ENCODE data around the gene SRSF8.
"Not testable (repeated sequence)": the region's sequence is repeated elsewhere in the genome, so short reads cannot be mapped to it uniquely, and the experiment has no call there.

Gene SRSF8

DNA sequence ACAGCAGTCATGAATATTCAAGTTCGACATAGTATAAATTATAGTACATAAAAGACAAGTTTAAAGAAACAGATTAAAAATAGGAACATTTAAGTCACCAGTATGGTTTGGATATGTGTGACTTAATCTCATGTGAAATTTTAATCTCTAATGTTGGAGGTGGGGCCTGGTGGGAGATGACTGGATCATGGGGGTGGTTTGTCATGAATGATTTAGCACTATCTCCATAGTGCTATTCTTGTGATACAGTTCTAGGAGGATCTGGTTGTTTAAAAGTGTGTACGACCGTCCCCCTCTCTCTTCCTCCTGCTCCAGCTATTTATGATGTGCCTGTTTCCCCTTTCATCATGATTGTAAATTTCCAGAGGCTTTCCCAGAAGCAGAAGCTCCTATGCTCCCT lies 38.4 kb upstream of the SRSF8 start:
- no peak overlapping the region for H3K4me3 ChIP-seq (ENCODE audit: low read length)
- H3K9me2 ChIP-seq (replicated peaks; ENCODE audit: control insufficient read depth, low read length) = no peaks in the 10 kb centered on the region
- no peaks in the 10 kb centered on the region for H4K20me1 ChIP-seq (ENCODE audit: control insufficient read depth, insufficient read depth, low read depth, low read length)
- H3K27ac ChIP-seq (ENCODE audit: low read depth, low read length) = no peak overlapping the region
- H3K36me3 ChIP-seq (ENCODE audit: control insufficient read depth, low read length) = no peaks in the 10 kb centered on the region
- no peaks in the 10 kb centered on the region for H3K9me3 ChIP-seq (ENCODE audit: control insufficient read depth, insufficient read depth, low read length)
- H3F3A ChIP-seq (ENCODE audit: control insufficient read depth, insufficient read depth) = no peaks in the 10 kb centered on the region
- 0 out of 2 replicates have a peak, but pooled peaks cover 3% of the 10 kb centered on the region for H3K27me3 ChIP-seq (ENCODE audit: control insufficient read depth, low read length)
- H3K79me2 ChIP-seq (ENCODE audit: control insufficient read depth, low read length) = no peaks in the 10 kb centered on the region
- no peak overlapping the region for H3K4me2 ChIP-seq (ENCODE audit: low read length)
- TF ChIP-seq CTCF (IDR thresholded peaks at IDR 0.05; ENCODE audit: low read depth, low read length, poor library complexity, severe bottlenecking) (no peak), EZH2phosphoT487 (IDR thresholded peaks at IDR 0.05; ENCODE audit: borderline replicate concordance, low read length) (no peak)
- no peaks in the 10 kb centered on the region for H3K4me1 ChIP-seq (ENCODE audit: control insufficient read depth, low read length)

DNA sequence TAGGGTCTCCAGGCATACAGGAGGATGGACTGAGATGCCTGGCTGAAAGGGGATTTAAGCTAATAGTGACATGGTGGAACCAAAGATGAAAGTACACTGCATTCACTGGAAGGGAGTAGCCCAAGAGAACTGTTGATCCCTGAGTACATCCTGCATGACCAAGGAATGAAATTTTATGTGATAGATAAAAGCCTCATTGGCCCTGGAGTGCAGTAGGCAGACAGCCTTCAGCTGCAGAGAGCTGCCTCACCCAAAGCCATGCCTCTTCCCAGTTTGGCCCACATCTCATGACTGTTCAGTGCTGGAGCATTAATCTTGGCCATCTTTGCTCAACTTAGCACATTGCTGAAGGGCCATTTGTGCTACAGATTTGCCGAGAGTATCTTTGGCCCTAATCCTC lies 33.7 kb upstream of the SRSF8 start:
- no peak overlapping the region for H3K4me2 ChIP-seq (ENCODE audit: low read length)
- no peak overlapping the region for H3K27ac ChIP-seq (ENCODE audit: low read depth, low read length)
- no peaks in the 10 kb centered on the region for H4K20me1 ChIP-seq (ENCODE audit: control insufficient read depth, insufficient read depth, low read depth, low read length)
- no peaks in the 10 kb centered on the region for H3K36me3 ChIP-seq (ENCODE audit: control insufficient read depth, low read length)
- no peaks in the 10 kb centered on the region for H3K4me1 ChIP-seq (ENCODE audit: control insufficient read depth, low read length)
- H3K9me2 ChIP-seq (replicated peaks; ENCODE audit: control insufficient read depth, low read length) = no peaks in the 10 kb centered on the region
- peaks cover 6% of the 10 kb centered on the region; the same call in 1 of the 2 replicates for H3K27me3 ChIP-seq (ENCODE audit: control insufficient read depth, low read length)
- H3K9me3 ChIP-seq (ENCODE audit: control insufficient read depth, insufficient read depth, low read length) = no peaks in the 10 kb centered on the region
- H3K4me3 ChIP-seq (ENCODE audit: low read length) = no peak overlapping the region
- H3K79me2 ChIP-seq (ENCODE audit: control insufficient read depth, low read length) = no peaks in the 10 kb centered on the region
- no peaks in the 10 kb centered on the region for H3F3A ChIP-seq (ENCODE audit: control insufficient read depth, insufficient read depth)
- TF ChIP-seq EZH2phosphoT487 (IDR thresholded peaks at IDR 0.05; ENCODE audit: borderline replicate concordance, low read length) (no peak), CTCF (IDR thresholded peaks at IDR 0.05; ENCODE audit: low read depth, low read length, poor library complexity, severe bottlenecking) (no peak)

- Histone ChIP-seq H3K4me3 (ENCODE audit: low read length) (no peak overlapping the region), H3K9me2 (replicated peaks; ENCODE audit: control insufficient read depth, low read length) (no peaks in the 10 kb centered on the region), H3K4me2 (ENCODE audit: low read length) (no peak overlapping the region), H3K36me3 (ENCODE audit: control insufficient read depth, low read length) (no peaks in the 10 kb centered on the region), H3K4me1 (ENCODE audit: control insufficient read depth, low read length) (no peaks in the 10 kb centered on the region), H3K79me2 (ENCODE audit: control insufficient read depth, low read length) (no peaks in the 10 kb centered on the region), H3F3A (ENCODE audit: control insufficient read depth, insufficient read depth) (no peaks in the 10 kb centered on the region), H4K20me1 (ENCODE audit: control insufficient read depth, insufficient read depth, low read depth, low read length) (no peaks in the 10 kb centered on the region), H3K9me3 (ENCODE audit: control insufficient read depth, insufficient read depth, low read length) (no peaks in the 10 kb centered on the region), H3K27ac (ENCODE audit: low read depth, low read length) (no peak overlapping the region), H3K27me3 (ENCODE audit: control insufficient read depth, low read length) (peaks cover 6% of the 10 kb centered on the region; the same call in 1 of the 2 replicates)
- TF ChIP-seq CTCF (IDR thresholded peaks at IDR 0.05; ENCODE audit: low read depth, low read length, poor library complexity, severe bottlenecking) = no peak
- no peak for TF ChIP-seq EZH2phosphoT487 (IDR thresholded peaks at IDR 0.05; ENCODE audit: borderline replicate concordance, low read length)
Measured at GRCh38 chr11:95035316-95035715, 31.4 kb upstream of the SRSF8 start.

DNA sequence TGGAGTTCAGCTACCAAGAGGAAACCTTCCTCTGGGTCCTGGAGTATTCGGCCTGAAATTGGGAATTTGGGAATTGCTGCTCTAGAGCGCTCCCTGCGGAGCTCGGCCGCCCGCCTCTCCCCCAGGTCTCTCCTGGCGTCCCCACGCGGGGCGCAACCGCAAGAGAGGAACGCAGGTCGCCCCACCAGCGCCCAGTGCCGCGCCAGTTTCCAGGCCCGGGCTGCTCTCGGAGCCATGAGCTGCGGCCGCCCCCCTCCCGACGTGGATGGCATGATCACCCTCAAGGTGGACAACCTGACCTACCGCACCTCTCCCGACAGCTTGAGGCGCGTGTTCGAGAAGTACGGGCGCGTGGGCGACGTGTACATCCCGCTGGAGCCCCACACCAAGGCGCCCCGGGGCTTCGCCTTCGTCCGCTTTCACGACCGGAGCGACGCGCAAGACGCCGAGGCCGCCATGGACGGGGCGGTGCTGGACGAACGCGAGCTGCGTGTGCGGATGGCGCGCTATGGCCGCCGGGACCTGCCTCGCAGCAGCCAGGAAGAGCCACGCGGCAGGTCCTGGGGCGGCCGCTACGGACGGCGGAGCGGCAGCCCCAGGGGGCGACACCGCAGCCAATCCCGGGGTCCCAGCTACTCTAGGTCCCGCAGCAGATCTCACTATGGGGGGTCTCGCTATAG lies 29.2 kb upstream of the SRSF8 start:
- not testable (repeated sequence) for H3K9me3 ChIP-seq (ENCODE audit: control insufficient read depth, insufficient read depth, low read length); H3K27ac ChIP-seq (ENCODE audit: low read depth, low read length); H3F3A ChIP-seq (ENCODE audit: control insufficient read depth, insufficient read depth); H4K20me1 ChIP-seq (ENCODE audit: control insufficient read depth, insufficient read depth, low read depth, low read length); H3K9me2 ChIP-seq (replicated peaks; ENCODE audit: control insufficient read depth, low read length); H3K4me3 ChIP-seq (ENCODE audit: low read length); H3K27me3 ChIP-seq (ENCODE audit: control insufficient read depth, low read length); H3K36me3 ChIP-seq (ENCODE audit: control insufficient read depth, low read length); H3K4me2 ChIP-seq (ENCODE audit: low read length); H3K4me1 ChIP-seq (ENCODE audit: control insufficient read depth, low read length); H3K79me2 ChIP-seq (ENCODE audit: control insufficient read depth, low read length)

All from DOHH2 (cell line).